HUES64 (cell line): ENCODE data around the gene OLFML2B.

Experiments used
- H3K27ac ChIP-seq: 2 replicates; pipeline ENCODE4 v1.7.0; 2013; ENCODE audit warnings: low read depth, low read length, inconsistent platforms
- H3K27me3 ChIP-seq: 2 replicates; pipeline ENCODE4 v1.6.1; 2013; ENCODE audit warnings: mild to moderate bottlenecking, low read length; ENCODE audit not compliant: insufficient read depth
- H3K36me3 ChIP-seq: 2 replicates; pipeline ENCODE4 v1.6.1; 2013; ENCODE audit warnings: mild to moderate bottlenecking, low read length; ENCODE audit not compliant: insufficient read depth
- H3K4me1 ChIP-seq: 2 replicates; pipeline ENCODE4 v1.6.1; 2013; ENCODE audit warnings: mild to moderate bottlenecking, low read length, moderate library complexity; ENCODE audit not compliant: insufficient read depth
- H3K4me3 ChIP-seq: 2 replicates; pipeline ENCODE4 v1.5.1; 2013; ENCODE audit warnings: mild to moderate bottlenecking, low read length, moderate library complexity
- H3K9ac ChIP-seq: 2 replicates; pipeline ENCODE4 v1.6.1; 2013; ENCODE audit warnings: mild to moderate bottlenecking, low read depth, low read length
- H3K9me3 ChIP-seq: 2 replicates; pipeline ENCODE4 v1.6.1; 2013; ENCODE audit warnings: low read depth, low read length; ENCODE audit not compliant: insufficient read depth
- WGBS: fragments of 150-250, 120-280 bp; methylation state at CpG from one replicate; pipeline ENCODE4 v1.1.7; 2013; ENCODE audit warnings: missing lambda C conversion rate; 5-methylcytosine and 5-hydroxymethylcytosine counted together

The OLFML2B gene

GRCh38 chr1:161956097-161956496 is 67.6 kb downstream of the OLFML2B start:
- no peak overlapping the region for H3K27ac ChIP-seq
- H3K4me1 ChIP-seq, result peaks cover 3% of the 10 kb centered on the region; the same call in 1 of the 2 replicates
- peaks cover 3% of the 10 kb centered on the region; the same call in 1 of the 2 replicates for H3K36me3 ChIP-seq
- H3K4me3 ChIP-seq, result no peak overlapping the region
- no peak overlapping the region for H3K9ac ChIP-seq
- no peaks in the 10 kb centered on the region for H3K27me3 ChIP-seq
- WGBS, result 83% methylated on average over 2 of the region's 4 CpGs
- H3K9me3 ChIP-seq, result no peaks in the 10 kb centered on the region

GRCh38 chr1:161955606-161956005 is 68.1 kb downstream of the OLFML2B start:
- Histone ChIP-seq H3K36me3 (peaks cover 3% of the 10 kb centered on the region; the same call in 1 of the 2 replicates), H3K27ac (no peak overlapping the region), H3K9me3 (no peaks in the 10 kb centered on the region), H3K27me3 (no peaks in the 10 kb centered on the region), H3K9ac (no peak overlapping the region), H3K4me1 (peaks cover 3% of the 10 kb centered on the region; the same call in 1 of the 2 replicates), H3K4me3 (no peak overlapping the region)
- WGBS, result 90% methylated on average over 2 of the region's 2 CpGs

- Histone ChIP-seq H3K4me3 (no peak overlapping the region), H3K9ac (no peak overlapping the region), H3K4me1 (peaks cover 3% of the 10 kb centered on the region; the same call in 1 of the 2 replicates), H3K9me3 (no peaks in the 10 kb centered on the region), H3K36me3 (peaks cover 3% of the 10 kb centered on the region; the same call in 1 of the 2 replicates), H3K27me3 (no peaks in the 10 kb centered on the region), H3K27ac (no peak overlapping the region)
Measured at GRCh38 chr1:161954466-161954865, 69.2 kb downstream of the OLFML2B start.

GRCh38 chr1:161954050-161954449 is 69.6 kb downstream of the OLFML2B start:
- no peak overlapping the region for H3K27ac ChIP-seq
- no peaks in the 10 kb centered on the region for H3K27me3 ChIP-seq
- no CpG with 5 or more reads among the region's 2 CpGs for WGBS
- H3K36me3 ChIP-seq, result peaks cover 3% of the 10 kb centered on the region; the same call in 1 of the 2 replicates
- H3K9me3 ChIP-seq, result no peaks in the 10 kb centered on the region
- peaks cover 3% of the 10 kb centered on the region; the same call in 1 of the 2 replicates for H3K4me1 ChIP-seq
- no peak overlapping the region for H3K9ac ChIP-seq
- H3K4me3 ChIP-seq, result no peak overlapping the region

GRCh38 chr1:161953256-161953920 is 70.3 kb downstream of the OLFML2B start:
- whole genome bisulfite sequencing, result 86% methylated on average over 5 of the region's 5 CpGs
- Histone ChIP-seq H3K9ac (no peak overlapping the region), H3K36me3 (no peaks in the 10 kb centered on the region), H3K27me3 (no peaks in the 10 kb centered on the region), H3K4me3 (no peak overlapping the region), H3K9me3 (no peaks in the 10 kb centered on the region), H3K27ac (no peak overlapping the region), H3K4me1 (peaks cover 3% of the 10 kb centered on the region; the same call in 1 of the 2 replicates)

GRCh38 chr1:161952607-161953172 is 71.0 kb downstream of the OLFML2B start:
- Histone ChIP-seq H3K27ac (no peak overlapping the region), H3K4me3 (no peak overlapping the region), H3K27me3 (no peaks in the 10 kb centered on the region), H3K4me1 (peaks cover 3% of the 10 kb centered on the region; the same call in 1 of the 2 replicates), H3K9me3 (no peaks in the 10 kb centered on the region), H3K9ac (no peak overlapping the region), H3K36me3 (no peaks in the 10 kb centered on the region)
- WGBS, result 95% methylated on average over 2 of the region's 3 CpGs

GRCh38 chr1:161951646-161952045 is 72.0 kb downstream of the OLFML2B start:
- Histone ChIP-seq H3K27ac (no peak overlapping the region), H3K4me3 (no peak overlapping the region), H3K4me1 (peaks cover 4% of the 10 kb centered on the region), H3K9me3 (no peaks in the 10 kb centered on the region), H3K27me3 (no peaks in the 10 kb centered on the region), H3K9ac (no peak overlapping the region), H3K36me3 (no peaks in the 10 kb centered on the region)
- WGBS, result 85% methylated on average over 1 of the region's 1 CpG

GRCh38 chr1:161950377-161950776 is 73.3 kb downstream of the OLFML2B start:
- 90% methylated on average over 1 of the region's 1 CpG for WGBS
- no peaks in the 10 kb centered on the region for H3K27me3 ChIP-seq
- H3K4me1 ChIP-seq, result peaks cover 16% of the 10 kb centered on the region
- no peaks in the 10 kb centered on the region for H3K36me3 ChIP-seq
- no peaks in the 10 kb centered on the region for H3K9me3 ChIP-seq
- H3K9ac ChIP-seq, result no peak overlapping the region
- H3K27ac ChIP-seq, result no peak overlapping the region
- no peak overlapping the region for H3K4me3 ChIP-seq

- Histone ChIP-seq H3K4me1 (peaks cover 16% of the 10 kb centered on the region), H3K27ac (no peak overlapping the region), H3K9ac (no peak overlapping the region), H3K36me3 (no peaks in the 10 kb centered on the region), H3K4me3 (no peak overlapping the region), H3K27me3 (no peaks in the 10 kb centered on the region), H3K9me3 (no peaks in the 10 kb centered on the region)
- 93% methylated on average over 2 of the region's 2 CpGs for WGBS
Measured at GRCh38 chr1:161949548-161949947, 74.1 kb downstream of the OLFML2B start.

GRCh38 chr1:161948435-161948834 is 75.2 kb downstream of the OLFML2B start:
- Histone ChIP-seq H3K27me3 (no peaks in the 10 kb centered on the region), H3K27ac (no peak overlapping the region), H3K9me3 (no peaks in the 10 kb centered on the region), H3K9ac (no peak overlapping the region), H3K36me3 (no peaks in the 10 kb centered on the region), H3K4me3 (no peak overlapping the region), H3K4me1 (peaks cover 16% of the 10 kb centered on the region)
- 94% methylated on average over 4 of the region's 4 CpGs for WGBS

- H3K36me3 ChIP-seq, result no peaks in the 10 kb centered on the region
- H3K27ac ChIP-seq, result no peak overlapping the region
- 70% methylated on average over 5 of the region's 5 CpGs for WGBS
- H3K9ac ChIP-seq, result no peak overlapping the region
- no peak overlapping the region for H3K4me3 ChIP-seq
- H3K4me1 ChIP-seq, result peaks cover 16% of the 10 kb centered on the region
- no peaks in the 10 kb centered on the region for H3K27me3 ChIP-seq
- H3K9me3 ChIP-seq, result no peaks in the 10 kb centered on the region
Measured at GRCh38 chr1:161946071-161946987, 77.3 kb downstream of the OLFML2B start.
